Heart left ventricle (tissue), 16 donors: Measurements from ENCODE around the gene SLC25A26. TPM values are rescaled to one million over a fixed set of nuclear protein-coding genes. Genes with fewer than 3 reads are reported as not detected.
A peak's percentile ranks its signal among the peaks of the same experiment; 100 is the strongest.

ENCODE experiments used
- ATAC-seq, 4 donors: fragments of 200-7000 bp; cut with Tn5 transposase; one replicate each; pipeline ENCODE4 v1.9.1; 2020 to 2022; ENCODE audit warnings: moderate library complexity in 4 of 4, mild to moderate bottlenecking in 3 of 4, moderate number of reproducible peaks in 1 of 4
- DNase-seq, 5 donors: peaks; one replicate each; pipeline ENCODE4 v3.0.0-alpha.2; 2020
- H3K27ac ChIP-seq, 12 donors: fragments of 200-600 bp; sonication (generic) in 4 of 12; one replicate each; pipeline versions ENCODE4 v1.5.0 to v1.8.0; 2016 to 2022; ENCODE audit warnings: mild to moderate bottlenecking in 2 of 12
- H3K27me3 ChIP-seq, 9 donors: fragments of 200-600 bp; sonication (generic) in 2 of 9; one replicate each; pipeline versions ENCODE4 v1.5.1 to v1.8.0; 2016 to 2022; ENCODE audit warnings: mild to moderate bottlenecking in 3 of 9
- H3K36me3 ChIP-seq, 9 donors: fragments of 200-600 bp; sonication (generic) in 2 of 9; one replicate each; pipeline versions ENCODE4 v1.5.0 to v1.8.0; 2018 to 2022; ENCODE audit warnings: mild to moderate bottlenecking in 2 of 9
- H3K4me1 ChIP-seq, 12 donors: fragments of 200-600 bp; sonication (generic) in 4 of 12; one replicate each; pipeline versions ENCODE4 v1.5.0 to v1.8.0; 2016 to 2022; ENCODE audit warnings: mild to moderate bottlenecking in 3 of 12
- H3K4me3 ChIP-seq, 12 donors: fragments of 200-600 bp; sonication (generic) in 4 of 12; one replicate each; pipeline versions ENCODE4 v1.5.0 to v1.8.0; 2017 to 2022; ENCODE audit warnings: mild to moderate bottlenecking in 9 of 12, moderate library complexity in 4 of 12
- H3K9me3 ChIP-seq, 12 donors: fragments of 200-600 bp; sonication (generic) in 4 of 12; one replicate each; pipeline versions ENCODE4 v1.5.0 to v1.8.0; 2016 to 2022; ENCODE audit warnings: mild to moderate bottlenecking in 1 of 12
- CTCF ChIP-seq, 12 donors: fragments of 200-600 bp; sonication (generic) in 4 of 12; IDR thresholded peaks; one replicate each; pipeline versions ENCODE4 v1.5.0 to v1.8.0; 2018 to 2022; ENCODE audit warnings: antibody characterized with exemption in 12 of 12, mild to moderate bottlenecking in 5 of 12
- POLR2A ChIP-seq, 2 donors: fragments of 450-650 bp; IDR thresholded peaks; one replicate each; pipeline ENCODE4 v1.6.1; 2017; ENCODE audit warnings: antibody characterized with exemption in 2 of 2, mild to moderate bottlenecking in 2 of 2, moderate library complexity in 2 of 2
- WGBS, 4 donors: extraction: QIAGEN DNeasy Blood & Tissue Kit in 2 of 4; methylation state at CpG; one replicate each; pipeline versions ENCODE4 v1.1.5 to v1.1.7; 2013 to 2018; 5-methylcytosine and 5-hydroxymethylcytosine counted together
- intact Hi-C, 10 donors: fragments of 100-400 bp; cut with DNase I; formaldehyde crosslinking; loops; one replicate each; pipeline versions ENCODE4 v1.11.1 to v1.14.2; 2022
- polyA plus RNA-seq, 2 donors: library from polyadenylated mRNA; stranded (reverse); fragments of 200-250 nt; gene quantifications; one replicate each; pipeline ENCODE4 v1.2.3, GENCODE V29; 2013
- total RNA-seq, 9 donors: library from RNA; depleted of rRNA in 2 of 9; stranded (reverse); fragments of >200 nt in 2 of 9; fragmentation: NEBNext Ultra II Directional in 3 of 9; extraction: Animal tissue kit (Norgen Biotek cat#: 25700) in 3 of 9; gene quantifications; one replicate each; pipeline versions ENCODE4 v1.1.0 to v1.2.4, GENCODE V29; 2016 to 2023
- donor health status: ischemic (EF 13 %, LVEDD 7.1; RV severe dilation, severe dysfunction).
- donor health status: healthy with polysubstance abuse.
- donor health status: DM: no; HTN: yes; CAD: no.
- donor health status: DM: no; HTN: no; CAD: no.
- donor health status: ischemic (EF 25% LVEDD 6.9; RV normal size, moderate dysfunction).
- donor health status: ischemic (EF 25% LVEDD 5.7; RV mildly dilated, moderate dysfunction).
- donor health status: healthy.
- donor health status: DM: yes; HTN: yes; CAD: no.
- donor health status: ischemic (EF 35%, LVEDD 5.7; RV mildly dilated, moderate dysfunction).
- donor health status: nonischemic (EF 11% LVEDD 7.7; RV severe dilation, severe dysfunction).
- donor health status: DM: yes; HTN: yes; CAD: no.
- donor health status: PGD.
- donor health status: ischemic (EF 29% LVEDD 5.4; RV normal size, mild dysfunction).
- donor health status: nonischemic (EF 23%, LVEDD 6.1; RV moderate dilation, normal function).

Gene SLC25A26
- total and polyA plus RNA-seq, 11 donors, result 20.0 to 42.2 (median 25.4) TPM

GRCh38 chr3:66326340-66326739 lies 105.5 kb downstream of the SLC25A26 start:
- Histone ChIP-seq H3K36me3 (no peaks in the 10 kb centered on the region), H3K4me3 (no peak overlapping the region), H3K4me1 (peaks cover 0 to 19% (median 6%) of the 10 kb centered on the region in 12 donors), H3K9me3 (peaks cover 0 to 9% (median 0%) of the 10 kb centered on the region in 12 donors), H3K27ac (no peak overlapping the region), H3K27me3 (no peaks in the 10 kb centered on the region)
- DNase-seq (peak in 1 of 5 donors; percentile 50), ATAC-seq (peak in 3 of 4 donors; percentile 51 to 77 (median 77))
- 61 to 69% (median 63%) methylated on average over 6 of the region's 6 CpGs for WGBS, 4 donors
- intact Hi-C loops, result loop anchor here in 1 of 10 donors (5.0 kb wide), 1 partner anchor 46 kb away; no protein-coding TSS in a partner anchor
- TF ChIP-seq CTCF (IDR thresholded peaks at IDR 0.05) (peak in 1 of 12 donors; percentile 10), POLR2A (IDR thresholded peaks at IDR 0.05) (no peak)

GRCh38 chr3:66335671-66336070 lies 114.9 kb downstream of the SLC25A26 start:
- Histone ChIP-seq H3K36me3 (no peaks in the 10 kb centered on the region), H3K4me1 (peaks cover 0 to 26% (median 6%) of the 10 kb centered on the region in 12 donors), H3K27me3 (no peaks in the 10 kb centered on the region), H3K9me3 (peaks cover 0 to 11% (median 0%) of the 10 kb centered on the region in 12 donors), H3K4me3 (no peak overlapping the region), H3K27ac (peak overlapping the region in 4 of 12 donors; percentile 0 to 35 (median 19))
- DNase-seq (no peak), ATAC-seq (no peak)
- TF ChIP-seq POLR2A (IDR thresholded peaks at IDR 0.05), result no peak
- no peak for TF ChIP-seq CTCF (IDR thresholded peaks at IDR 0.05)
- intact Hi-C loops, result no loop called here
- WGBS, 4 donors, result 93 to 98% (median 97%) methylated on average over 2 of the region's 2 CpGs

- H3K36me3 ChIP-seq, result no peaks in the 10 kb centered on the region
- peak overlapping the region in 6 of 12 donors; percentile 19 to 39 (median 23) for H3K27ac ChIP-seq
- peaks cover 0 to 26% (median 6%) of the 10 kb centered on the region in 12 donors for H3K4me1 ChIP-seq
- ATAC-seq (peak in 3 of 4 donors; percentile 27 to 91 (median 42)), DNase-seq (no peak)
- H3K4me3 ChIP-seq, result no peak overlapping the region
- intact Hi-C loops, result no loop called here
- WGBS, 4 donors, result 26 to 41% (median 34%) methylated on average over 4 of the region's 4 CpGs
- TF ChIP-seq POLR2A (IDR thresholded peaks at IDR 0.05) (no peak), CTCF (IDR thresholded peaks at IDR 0.05) (no peak)
- H3K9me3 ChIP-seq, result peaks cover 0 to 17% (median 0%) of the 10 kb centered on the region in 12 donors
- H3K27me3 ChIP-seq, result no peaks in the 10 kb centered on the region
These were observed 115.5 kb downstream of the SLC25A26 start for GRCh38 chr3:66336333-66336766.

GRCh38 chr3:66338927-66339326 lies 118.1 kb downstream of the SLC25A26 start:
- 74 to 83% (median 79%) methylated on average over 3 of the region's 3 CpGs for WGBS, 4 donors
- H3K27me3 ChIP-seq, result no peaks in the 10 kb centered on the region
- TF ChIP-seq POLR2A (IDR thresholded peaks at IDR 0.05), result no peak
- TF ChIP-seq CTCF (IDR thresholded peaks at IDR 0.05), result no peak
- peaks cover 0 to 8% (median 0%) of the 10 kb centered on the region in 12 donors for H3K9me3 ChIP-seq
- peaks cover 0 to 31% (median 7%) of the 10 kb centered on the region in 12 donors for H3K4me1 ChIP-seq
- no peak overlapping the region for H3K27ac ChIP-seq
- DNase-seq (no peak), ATAC-seq (no peak)
- H3K4me3 ChIP-seq, result no peak overlapping the region
- intact Hi-C loops, result no loop called here
- H3K36me3 ChIP-seq, result no peaks in the 10 kb centered on the region
